Activated CD4-positive, alpha-beta T cell treated with anti-CD3 and anti-CD28 coated beads, Interleukin-2, amount 10 ng/mL, durations not matched to agents 7 days and 5 days (primary cell): ENCODE results near the gene CEACAM4. TPM values are rescaled to one million over a fixed set of nuclear protein-coding genes. Genes with fewer than 3 reads are reported as not detected.
A peak's percentile ranks its signal among the peaks of the same experiment; 100 is the strongest.

Experiments used
- CTCF ChIA-PET: fragments of 350-600 bp; sonication (Branson Sonifier 250); formaldehyde crosslinking; loops from one replicate; lab custom pipeline; 2021; ENCODE audit warnings: antibody characterized with exemption; lab: Charles Lee
- POLR2A ChIA-PET: fragments of 350-600 bp; sonication (Branson Sonifier 250); formaldehyde crosslinking; loops from one replicate; lab custom pipeline; 2021; ENCODE audit warnings: antibody characterized with exemption; lab: Charles Lee
- DNase-seq: peaks from one replicate; pipeline ENCODE4 v3.0.0-alpha.2; 2020
- H3K27ac Mint-ChIP-seq: one replicate; pipeline ENCODE4 v1.8.0; 2021; ENCODE audit warnings: mild to moderate bottlenecking, moderate library complexity, mixed read lengths
- H3K27me3 Mint-ChIP-seq: one replicate; pipeline ENCODE4 v1.8.0; 2021; ENCODE audit warnings: mixed read lengths
- H3K36me3 Mint-ChIP-seq: one replicate; pipeline ENCODE4 v1.8.0; 2021; ENCODE audit warnings: low read depth, mixed read lengths
- H3K4me1 Mint-ChIP-seq: one replicate; pipeline ENCODE4 v1.8.0; 2021; ENCODE audit warnings: mixed read lengths
- H3K4me3 Mint-ChIP-seq: one replicate; pipeline ENCODE4 v1.8.0; 2021; ENCODE audit warnings: mild to moderate bottlenecking, moderate library complexity, mixed read lengths
- H3K9me3 Mint-ChIP-seq: one replicate; pipeline ENCODE4 v1.8.0; 2021; ENCODE audit warnings: mixed read lengths
- total RNA-seq, 2 experiments: library from RNA; stranded (reverse); gene quantifications; one replicate each; pipeline ENCODE4 v1.2.3, GENCODE V29; 2021

Gene CEACAM4
- total RNA-seq, 2 experiments from 2014 or later = not detected

- peaks cover 29% of the 10 kb centered on the region for H3K27me3 Mint-ChIP-seq
- H3K4me1 Mint-ChIP-seq = no peaks in the 10 kb centered on the region
- H3K27ac Mint-ChIP-seq = no peak overlapping the region
- no peaks in the 10 kb centered on the region for H3K36me3 Mint-ChIP-seq
- no peak for DNase-seq
- CTCF ChIA-PET = interaction anchor here (1.0 kb wide), 1 partner anchor 13 kb away, joined by 3 read pairs; no protein-coding TSS in a partner anchor
- POLR2A ChIA-PET = no interaction called here
- no peaks in the 10 kb centered on the region for H3K9me3 Mint-ChIP-seq
- H3K4me3 Mint-ChIP-seq = no peak overlapping the region
Observed at GRCh38 chr19:41612483-41612882, 14.4 kb downstream of the CEACAM4 start.

GRCh38 chr19:41610789-41611188 is 16.1 kb downstream of the CEACAM4 start:
- peaks cover 29% of the 10 kb centered on the region for H3K27me3 Mint-ChIP-seq
- H3K27ac Mint-ChIP-seq = no peak overlapping the region
- POLR2A ChIA-PET = no interaction called here
- CTCF ChIA-PET = no interaction called here
- no peaks in the 10 kb centered on the region for H3K4me1 Mint-ChIP-seq
- no peak for DNase-seq
- H3K4me3 Mint-ChIP-seq = no peak overlapping the region
- H3K9me3 Mint-ChIP-seq = no peaks in the 10 kb centered on the region
- no peaks in the 10 kb centered on the region for H3K36me3 Mint-ChIP-seq

GRCh38 chr19:41607668-41608067 is 19.2 kb downstream of the CEACAM4 start:
- POLR2A ChIA-PET = no interaction called here
- Mint-ChIP-seq H3K4me1 (no peaks in the 10 kb centered on the region), H3K9me3 (no peaks in the 10 kb centered on the region), H3K27me3 (peaks cover 29% of the 10 kb centered on the region), H3K4me3 (no peak overlapping the region), H3K36me3 (no peaks in the 10 kb centered on the region), H3K27ac (no peak overlapping the region)
- CTCF ChIA-PET = no interaction called here
- no peak for DNase-seq

GRCh38 chr19:41606215-41606837 is 20.5 kb downstream of the CEACAM4 start:
- peaks cover 29% of the 10 kb centered on the region for H3K27me3 Mint-ChIP-seq

GRCh38 chr19:41604831-41605230 is 22.0 kb downstream of the CEACAM4 start:
- no peaks in the 10 kb centered on the region for H3K4me1 Mint-ChIP-seq
- no peaks in the 10 kb centered on the region for H3K9me3 Mint-ChIP-seq
- no peaks in the 10 kb centered on the region for H3K36me3 Mint-ChIP-seq
- no peak overlapping the region for H3K27ac Mint-ChIP-seq
- H3K4me3 Mint-ChIP-seq = no peak overlapping the region
- peaks cover 16% of the 10 kb centered on the region for H3K27me3 Mint-ChIP-seq
- ChIA-PET POLR2A (no interaction called here), CTCF (no interaction called here)
- no peak for DNase-seq

More at GRCh38 chr19:41606215-41606837, 20.5 kb downstream of the CEACAM4 start:
- Mint-ChIP-seq H3K4me3 (no peak overlapping the region), H3K36me3 (no peaks in the 10 kb centered on the region), H3K4me1 (no peaks in the 10 kb centered on the region), H3K27ac (no peak overlapping the region), H3K9me3 (no peaks in the 10 kb centered on the region)
- no peak for DNase-seq
- CTCF ChIA-PET = no interaction called here
- POLR2A ChIA-PET = no interaction called here

GRCh38 chr19:41601771-41602170 is 25.1 kb downstream of the CEACAM4 start:
- Mint-ChIP-seq H3K27me3 (peaks cover 12% of the 10 kb centered on the region), H3K4me1 (peaks cover 4% of the 10 kb centered on the region), H3K27ac (no peak overlapping the region), H3K36me3 (no peaks in the 10 kb centered on the region), H3K4me3 (no peak overlapping the region), H3K9me3 (no peaks in the 10 kb centered on the region)
- ChIA-PET POLR2A (no interaction called here), CTCF (interaction anchor here (0.6 to 1.3 kb wide), 2 partner anchors 150 to 152 kb away, joined by 3 read pairs; no protein-coding TSS in a partner anchor)
- DNase-seq = no peak

- peaks cover 25% of the 10 kb centered on the region for H3K27me3 Mint-ChIP-seq
- ChIA-PET CTCF (interaction anchor here (0.9 to 1.4 kb wide), 2 partner anchors 13 to 149 kb away, joined by 3 read pairs; no protein-coding TSS in a partner anchor), POLR2A (no interaction called here)
- no peak overlapping the region for H3K4me3 Mint-ChIP-seq
- H3K27ac Mint-ChIP-seq = no peak overlapping the region
- no peaks in the 10 kb centered on the region for H3K9me3 Mint-ChIP-seq
- DNase-seq = no peak
- H3K4me1 Mint-ChIP-seq = peaks cover 11% of the 10 kb centered on the region
- H3K36me3 Mint-ChIP-seq = no peaks in the 10 kb centered on the region
Observed at GRCh38 chr19:41599175-41599966, 27.5 kb downstream of the CEACAM4 start.

- no peak overlapping the region for H3K4me3 Mint-ChIP-seq
- peaks cover 25% of the 10 kb centered on the region for H3K27me3 Mint-ChIP-seq
- peaks cover 11% of the 10 kb centered on the region for H3K4me1 Mint-ChIP-seq
- no peak overlapping the region for H3K27ac Mint-ChIP-seq
- POLR2A ChIA-PET = no interaction called here
- peak; percentile 84 for DNase-seq
- CTCF ChIA-PET = interaction anchor here (0.6 to 1.7 kb wide), 4 partner anchors 27 to 148 kb away, joined by 3 to 6 read pairs (median 4); no protein-coding TSS in a partner anchor
- H3K9me3 Mint-ChIP-seq = no peaks in the 10 kb centered on the region
- no peaks in the 10 kb centered on the region for H3K36me3 Mint-ChIP-seq
Observed at GRCh38 chr19:41597600-41598041, 29.3 kb downstream of the CEACAM4 start.

- ChIA-PET CTCF (interaction anchor here (0.6 to 1.4 kb wide), 2 partner anchors 146 to 157 kb away, joined by 3 read pairs; no protein-coding TSS in a partner anchor), POLR2A (no interaction called here)
Observed at GRCh38 chr19:41595890-41596280, 31.0 kb downstream of the CEACAM4 start.

GRCh38 chr19:41595258-41595889 is 31.5 kb downstream of the CEACAM4 start:
- H3K27ac Mint-ChIP-seq = no peak overlapping the region
- peak; percentile 80 for DNase-seq
- H3K9me3 Mint-ChIP-seq = no peaks in the 10 kb centered on the region
- ChIA-PET CTCF (interaction anchor here (1.3 to 2.2 kb wide), 3 partner anchors 18 to 146 kb away, joined by 3 to 6 read pairs (median 3); no protein-coding TSS in a partner anchor), POLR2A (no interaction called here)
- H3K27me3 Mint-ChIP-seq = peaks cover 29% of the 10 kb centered on the region
- H3K4me3 Mint-ChIP-seq = no peak overlapping the region
- H3K36me3 Mint-ChIP-seq = no peaks in the 10 kb centered on the region
- H3K4me1 Mint-ChIP-seq = peaks cover 11% of the 10 kb centered on the region

More at GRCh38 chr19:41595890-41596280, 31.0 kb downstream of the CEACAM4 start:
- Mint-ChIP-seq H3K4me3 (no peak overlapping the region), H3K36me3 (no peaks in the 10 kb centered on the region), H3K27ac (no peak overlapping the region), H3K9me3 (no peaks in the 10 kb centered on the region), H3K4me1 (peaks cover 11% of the 10 kb centered on the region), H3K27me3 (peaks cover 29% of the 10 kb centered on the region)
- no peak for DNase-seq

- DNase-seq = no peak
- no peaks in the 10 kb centered on the region for H3K9me3 Mint-ChIP-seq
- H3K36me3 Mint-ChIP-seq = peaks cover 6% of the 10 kb centered on the region
- peaks cover 8% of the 10 kb centered on the region for H3K4me1 Mint-ChIP-seq
- POLR2A ChIA-PET = no interaction called here
- no peak overlapping the region for H3K27ac Mint-ChIP-seq
- no peak overlapping the region for H3K4me3 Mint-ChIP-seq
- H3K27me3 Mint-ChIP-seq = peaks cover 19% of the 10 kb centered on the region
- CTCF ChIA-PET = interaction anchor here (0.6 kb wide), 1 partner anchor 425 kb away, joined by 3 read pairs; no protein-coding TSS in a partner anchor
Observed at GRCh38 chr19:41591951-41592562, 34.8 kb downstream of the CEACAM4 start.

- Mint-ChIP-seq H3K9me3 (no peaks in the 10 kb centered on the region), H3K27ac (no peak overlapping the region), H3K27me3 (peaks cover 11% of the 10 kb centered on the region), H3K4me1 (peaks cover 8% of the 10 kb centered on the region), H3K4me3 (no peak overlapping the region), H3K36me3 (peaks cover 9% of the 10 kb centered on the region)
- POLR2A ChIA-PET = no interaction called here
- DNase-seq = no peak
- CTCF ChIA-PET = interaction anchor here (0.9 kb wide), 1 partner anchor 20 kb away, joined by 3 read pairs; no protein-coding TSS in a partner anchor
Observed at GRCh38 chr19:41590936-41591335, 35.9 kb downstream of the CEACAM4 start.
